HL-60 (cell line): ENCODE data around the gene ATF6.

Experiments
- CTCF ChIP-seq: IDR thresholded peaks from one replicate; pipeline ENCODE4 v1.5.1; 2011; ENCODE audit warnings: low read length, control low read depth, inconsistent platforms; ENCODE audit not compliant: insufficient read depth
- REST ChIP-seq: IDR thresholded peaks from 2 replicates; pipeline ENCODE4 v1.6.1; 2012; ENCODE audit warnings: low read depth; ENCODE audit not compliant: insufficient replicate concordance

- TF ChIP-seq CTCF: no peak
- no peak for TF ChIP-seq REST
Observed at GRCh38 chr1:161951646-161952045, 185.5 kb downstream of the ATF6 start.
